Omental fat pad (tissue), 4 donors: Measurements from ENCODE around the gene FAM193A. TPM values are rescaled to one million over a fixed set of nuclear protein-coding genes. Genes with fewer than 3 reads are reported as not detected.
"Not testable (repeated sequence)": the region's sequence is repeated elsewhere in the genome, so short reads cannot be mapped to it uniquely, and the experiment has no call there.

Experiments
- ATAC-seq: fragments of 150-250 bp; one replicate; pipeline ENCODE4 v1.9.1; 2016; ENCODE audit warnings: mild to moderate bottlenecking, moderate library complexity; ENCODE audit not compliant: low FRiP score
- DNase-seq: peaks from one replicate; pipeline ENCODE4 v3.0.0-alpha.2; 2019; ENCODE audit warnings: low spot score
- CTCF ChIP-seq, 3 donors: fragments of 450-650 bp; IDR thresholded peaks; one replicate each; pipeline ENCODE4 v1.5.1; 2016 to 2017; ENCODE audit warnings: antibody characterized with exemption in 3 of 3, mild to moderate bottlenecking in 3 of 3, moderate library complexity in 2 of 3
- total RNA-seq, 4 donors: library from RNA; depleted of rRNA; stranded (reverse); fragments of >200 nt; gene quantifications; one replicate each; pipeline ENCODE4 v1.1.0, GENCODE V29; 2016

FAM193A gene
- total RNA-seq, 4 donors from 2014 or later, result 16.7 to 30.1 (median 24.9) TPM

- no peak for TF ChIP-seq CTCF (IDR thresholded peaks at IDR 0.05)
- DNase-seq (no peak), ATAC-seq (peak; percentile 27)
Measured at GRCh38 chr4:2515830-2516550, 20.5 kb upstream of the FAM193A start.

GRCh38 chr4:2516635-2517034 lies 19.8 kb upstream of the FAM193A start:
- no peak for DNase-seq
- no peak for ATAC-seq
- TF ChIP-seq CTCF (IDR thresholded peaks at IDR 0.05), result no peak

- no peak for ATAC-seq
- DNase-seq, result no peak
- TF ChIP-seq CTCF (IDR thresholded peaks at IDR 0.05), result no peak
Measured at GRCh38 chr4:2526559-2526958, 9.9 kb upstream of the FAM193A start.

- no peak for TF ChIP-seq CTCF (IDR thresholded peaks at IDR 0.05)
- no peak for DNase-seq
- no peak for ATAC-seq
Measured at GRCh38 chr4:2534904-2535375, 1.5 kb upstream of the FAM193A start.

- no peak for TF ChIP-seq CTCF (IDR thresholded peaks at IDR 0.05)
Measured at GRCh38 chr4:2535376-2536192, 863 bp upstream of the FAM193A start.

GRCh38 chr4:2537011-2537830 lies 774 bp downstream of the FAM193A start:
- DNase-seq (no peak), ATAC-seq (peak; percentile 53)
- no peak for TF ChIP-seq CTCF (IDR thresholded peaks at IDR 0.05)

More at GRCh38 chr4:2535376-2536192, 863 bp upstream of the FAM193A start:
- peak; percentile 82 for ATAC-seq
- DNase-seq, result peak; percentile 44

GRCh38 chr4:2543580-2544191 lies 7.2 kb downstream of the FAM193A start:
- DNase-seq, ATAC-seq: not testable (repeated sequence)
